HEK293 (cell line): ENCODE results near the gene DNMT3B.

ENCODE experiments used
- BCL11B ChIP-seq: fragments of 450-650 bp; formaldehyde crosslinking; IDR thresholded peaks from 2 replicates; pipeline ENCODE4 v1.5.1; 2016; ENCODE audit warnings: low read depth, missing biosample characterization, missing genetic modification characterization
- GLIS1 ChIP-seq: fragments of 450-650 bp; formaldehyde crosslinking; IDR thresholded peaks from 2 replicates; pipeline ENCODE4 v1.5.1; 2016; ENCODE audit warnings: missing biosample characterization, missing genetic modification characterization
- IKZF3 ChIP-seq: fragments of 450-650 bp; IDR thresholded peaks from 2 replicates; pipeline ENCODE4 v1.5.0; 2018; ENCODE audit warnings: missing biosample characterization, mild to moderate bottlenecking, missing genetic modification characterization, moderate library complexity
- SALL2 ChIP-seq: fragments of 450-650 bp; formaldehyde crosslinking; IDR thresholded peaks from 2 replicates; pipeline ENCODE4 v1.5.0; 2017; ENCODE audit warnings: missing biosample characterization, mild to moderate bottlenecking, missing genetic modification characterization, borderline replicate concordance
- ZBTB20 ChIP-seq: fragments of 450-650 bp; formaldehyde crosslinking; IDR thresholded peaks from 2 replicates; pipeline ENCODE4 v1.5.1; 2016; ENCODE audit warnings: missing biosample characterization, missing genetic modification characterization
- ZFHX2 ChIP-seq: fragments of 450-650 bp; formaldehyde crosslinking; conservative IDR thresholded peaks from 2 replicates; pipeline ENCODE4 v1.5.1; 2016; ENCODE audit warnings: missing biosample characterization, missing genetic modification characterization
- ZNF112 ChIP-seq: fragments of 450-650 bp; formaldehyde crosslinking; IDR thresholded peaks from 2 replicates; pipeline ENCODE4 v1.5.0; 2017; ENCODE audit warnings: missing biosample characterization, missing genetic modification characterization
- ZNF169 ChIP-seq: fragments of 450-650 bp; formaldehyde crosslinking; IDR thresholded peaks from 2 replicates; pipeline ENCODE4 v1.5.1; 2016; ENCODE audit warnings: missing biosample characterization, missing genetic modification characterization
- ZNF423 ChIP-seq: fragments of 450-650 bp; formaldehyde crosslinking; IDR thresholded peaks from 2 replicates; pipeline ENCODE4 v1.5.1; 2016; ENCODE audit warnings: missing biosample characterization, missing genetic modification characterization
- ZNF501 ChIP-seq: fragments of 450-650 bp; formaldehyde crosslinking; IDR thresholded peaks from 2 replicates; pipeline ENCODE4 v1.5.1; 2016; ENCODE audit warnings: missing biosample characterization, missing genetic modification characterization
- ZNF548 ChIP-seq: fragments of 450-650 bp; formaldehyde crosslinking; IDR thresholded peaks from 2 replicates; pipeline ENCODE4 v1.5.1; 2016; ENCODE audit warnings: missing biosample characterization, missing genetic modification characterization
- ZNF610 ChIP-seq: fragments of 450-650 bp; formaldehyde crosslinking; IDR thresholded peaks from 2 replicates; pipeline ENCODE4 v1.5.1; 2016; ENCODE audit warnings: missing biosample characterization, missing genetic modification characterization, borderline replicate concordance
- ZNF626 ChIP-seq: fragments of 450-650 bp; sonication (Bioruptor Pico); formaldehyde crosslinking; IDR thresholded peaks from 2 replicates; pipeline ENCODE4 v1.5.1; 2018; ENCODE audit warnings: missing biosample characterization, missing genetic modification characterization, inconsistent platforms
- ZNF777 ChIP-seq: fragments of 450-650 bp; formaldehyde crosslinking; IDR thresholded peaks from 2 replicates; pipeline ENCODE4 v1.5.1; 2017; ENCODE audit warnings: missing biosample characterization, missing genetic modification characterization, borderline replicate concordance
- ZNF843 ChIP-seq: fragments of 450-650 bp; formaldehyde crosslinking; IDR thresholded peaks from 2 replicates; pipeline ENCODE4 v1.5.1; 2016; ENCODE audit warnings: missing biosample characterization, missing genetic modification characterization
- TF ChIP-seq, protein P1 (sequence below): fragments of 450-650 bp; formaldehyde crosslinking; IDR thresholded peaks from 2 replicates; pipeline ENCODE4 v1.5.1; 2016; ENCODE audit warnings: missing biosample characterization, missing genetic modification characterization
- TF ChIP-seq, protein P2 (sequence below): fragments of 450-650 bp; formaldehyde crosslinking; IDR thresholded peaks from 2 replicates; pipeline ENCODE4 v1.5.1; 2016; ENCODE audit warnings: missing biosample characterization, missing genetic modification characterization
- TF ChIP-seq, protein P3 (sequence below): fragments of 450-650 bp; formaldehyde crosslinking; IDR thresholded peaks from 2 replicates; pipeline ENCODE4 v1.5.1; 2016; ENCODE audit warnings: missing biosample characterization, missing genetic modification characterization, borderline replicate concordance
- TF ChIP-seq, protein P4 (sequence below): fragments of 450-650 bp; formaldehyde crosslinking; IDR thresholded peaks from 2 replicates; pipeline ENCODE4 v1.5.1; 2016; ENCODE audit warnings: missing biosample characterization, missing genetic modification characterization
- TF ChIP-seq, protein P5 (sequence below): sonication (generic); formaldehyde crosslinking; IDR thresholded peaks from 2 replicates; pipeline ENCODE4 v1.8.1; 2022; ENCODE audit warnings: mild to moderate bottlenecking, moderate library complexity, missing genetic modification reagents
- TF ChIP-seq, protein P6 (sequence below): fragments of 450-650 bp; formaldehyde crosslinking; IDR thresholded peaks from 2 replicates; pipeline ENCODE4 v1.5.1; 2016; ENCODE audit warnings: missing biosample characterization, missing genetic modification characterization
- TF ChIP-seq, protein P7 (sequence below): fragments of 450-650 bp; formaldehyde crosslinking; IDR thresholded peaks from 2 replicates; pipeline ENCODE4 v1.5.1; 2016; ENCODE audit warnings: missing biosample characterization, missing genetic modification characterization
- TF ChIP-seq, protein P8 (sequence below): fragments of 450-650 bp; IDR thresholded peaks from 2 replicates; pipeline ENCODE4 v1.5.1; 2018; ENCODE audit warnings: missing biosample characterization, mild to moderate bottlenecking, missing genetic modification characterization

DNMT3B gene

DNA sequence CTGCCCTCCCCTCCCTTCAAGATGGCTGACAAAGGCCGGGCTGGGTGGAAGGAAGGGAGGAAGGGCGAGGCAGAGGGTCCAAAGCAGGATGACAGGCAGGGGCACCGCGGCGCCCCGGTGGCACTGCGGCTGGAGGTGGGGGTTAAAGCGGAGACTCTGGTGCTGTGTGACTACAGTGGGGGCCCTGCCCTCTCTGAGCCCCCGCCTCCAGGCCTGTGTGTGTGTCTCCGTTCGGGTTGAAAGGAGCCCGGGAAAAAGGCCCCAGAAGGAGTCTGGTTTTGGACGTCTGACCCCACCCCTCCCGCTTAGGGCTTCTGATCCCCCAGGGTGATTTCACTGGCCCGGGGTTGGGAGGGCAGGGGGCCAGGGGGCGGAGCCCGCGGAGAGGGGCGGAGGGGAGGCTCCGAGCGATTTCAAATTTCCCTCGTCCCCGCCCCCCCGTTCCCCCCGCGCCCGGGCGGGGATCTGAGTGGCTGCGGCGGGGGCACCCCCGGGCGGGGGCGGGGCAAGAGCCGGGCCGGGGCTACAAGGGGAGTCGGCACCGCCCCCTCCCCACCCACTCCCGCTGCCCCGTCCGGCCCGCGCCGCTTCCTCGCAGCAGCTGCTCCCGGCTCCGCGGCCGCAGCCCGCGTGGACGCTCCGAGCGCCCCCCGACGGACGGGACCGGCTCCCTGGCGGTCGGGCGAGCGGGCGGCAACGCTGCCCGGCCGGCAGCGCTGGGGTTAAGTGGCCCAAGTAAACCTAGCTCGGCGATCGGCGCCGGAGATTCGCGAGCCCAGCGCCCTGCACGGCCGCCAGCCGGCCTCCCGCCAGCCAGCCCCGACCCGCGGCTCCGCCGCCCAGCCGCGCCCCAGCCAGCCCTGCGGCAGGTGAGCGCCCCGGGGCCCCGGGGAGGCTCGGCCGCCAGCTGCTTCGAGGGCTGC lies at the start of gene DNMT3B (continued):
- TF ChIP-seq, protein P1, sequence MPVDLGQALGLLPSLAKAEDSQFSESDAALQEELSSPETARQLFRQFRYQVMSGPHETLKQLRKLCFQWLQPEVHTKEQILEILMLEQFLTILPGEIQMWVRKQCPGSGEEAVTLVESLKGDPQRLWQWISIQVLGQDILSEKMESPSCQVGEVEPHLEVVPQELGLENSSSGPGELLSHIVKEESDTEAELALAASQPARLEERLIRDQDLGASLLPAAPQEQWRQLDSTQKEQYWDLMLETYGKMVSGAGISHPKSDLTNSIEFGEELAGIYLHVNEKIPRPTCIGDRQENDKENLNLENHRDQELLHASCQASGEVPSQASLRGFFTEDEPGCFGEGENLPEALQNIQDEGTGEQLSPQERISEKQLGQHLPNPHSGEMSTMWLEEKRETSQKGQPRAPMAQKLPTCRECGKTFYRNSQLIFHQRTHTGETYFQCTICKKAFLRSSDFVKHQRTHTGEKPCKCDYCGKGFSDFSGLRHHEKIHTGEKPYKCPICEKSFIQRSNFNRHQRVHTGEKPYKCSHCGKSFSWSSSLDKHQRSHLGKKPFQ (tag by site-specific recombination) = no peak
- TF ChIP-seq ZNF843 (tag by site-specific recombination) (no peak), SALL2 (no peak), ZNF777 (tag by site-specific recombination) (no peak), GLIS1 (tag by site-specific recombination) (peak; percentile 91), ZNF610 (no peak), ZFHX2 (no peak; the same call in none of the 2 replicates), ZNF548 (tag by site-specific recombination) (no peak), ZNF501 (tag by site-specific recombination) (0 out of 2 replicates have a peak, but pooled peaks have one; percentile 31), ZNF169 (tag by site-specific recombination) (no peak), IKZF3 (tag by site-specific recombination) (no peak; the same call in 1 of the 2 replicates), ZNF423 (no peak), ZNF112 (no peak), ZNF626 (tag by site-specific recombination) (no peak), BCL11B (tag by site-specific recombination) (no peak), ZBTB20 (tag by site-specific recombination) (peak; percentile 83)
- TF ChIP-seq, protein P2, sequence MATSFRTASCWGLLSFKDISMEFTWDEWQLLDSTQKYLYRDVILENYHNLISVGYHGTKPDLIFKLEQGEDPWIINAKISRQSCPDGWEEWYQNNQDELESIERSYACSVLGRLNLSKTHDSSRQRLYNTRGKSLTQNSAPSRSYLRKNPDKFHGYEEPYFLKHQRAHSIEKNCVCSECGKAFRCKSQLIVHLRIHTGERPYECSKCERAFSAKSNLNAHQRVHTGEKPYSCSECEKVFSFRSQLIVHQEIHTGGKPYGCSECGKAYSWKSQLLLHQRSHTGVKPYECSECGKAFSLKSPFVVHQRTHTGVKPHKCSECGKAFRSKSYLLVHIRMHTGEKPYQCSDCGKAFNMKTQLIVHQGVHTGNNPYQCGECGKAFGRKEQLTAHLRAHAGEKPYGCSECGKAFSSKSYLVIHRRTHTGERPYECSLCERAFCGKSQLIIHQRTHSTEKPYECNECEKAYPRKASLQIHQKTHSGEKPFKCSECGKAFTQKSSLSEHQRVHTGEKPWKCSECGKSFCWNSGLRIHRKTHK = no peak
- TF ChIP-seq, protein P3, sequence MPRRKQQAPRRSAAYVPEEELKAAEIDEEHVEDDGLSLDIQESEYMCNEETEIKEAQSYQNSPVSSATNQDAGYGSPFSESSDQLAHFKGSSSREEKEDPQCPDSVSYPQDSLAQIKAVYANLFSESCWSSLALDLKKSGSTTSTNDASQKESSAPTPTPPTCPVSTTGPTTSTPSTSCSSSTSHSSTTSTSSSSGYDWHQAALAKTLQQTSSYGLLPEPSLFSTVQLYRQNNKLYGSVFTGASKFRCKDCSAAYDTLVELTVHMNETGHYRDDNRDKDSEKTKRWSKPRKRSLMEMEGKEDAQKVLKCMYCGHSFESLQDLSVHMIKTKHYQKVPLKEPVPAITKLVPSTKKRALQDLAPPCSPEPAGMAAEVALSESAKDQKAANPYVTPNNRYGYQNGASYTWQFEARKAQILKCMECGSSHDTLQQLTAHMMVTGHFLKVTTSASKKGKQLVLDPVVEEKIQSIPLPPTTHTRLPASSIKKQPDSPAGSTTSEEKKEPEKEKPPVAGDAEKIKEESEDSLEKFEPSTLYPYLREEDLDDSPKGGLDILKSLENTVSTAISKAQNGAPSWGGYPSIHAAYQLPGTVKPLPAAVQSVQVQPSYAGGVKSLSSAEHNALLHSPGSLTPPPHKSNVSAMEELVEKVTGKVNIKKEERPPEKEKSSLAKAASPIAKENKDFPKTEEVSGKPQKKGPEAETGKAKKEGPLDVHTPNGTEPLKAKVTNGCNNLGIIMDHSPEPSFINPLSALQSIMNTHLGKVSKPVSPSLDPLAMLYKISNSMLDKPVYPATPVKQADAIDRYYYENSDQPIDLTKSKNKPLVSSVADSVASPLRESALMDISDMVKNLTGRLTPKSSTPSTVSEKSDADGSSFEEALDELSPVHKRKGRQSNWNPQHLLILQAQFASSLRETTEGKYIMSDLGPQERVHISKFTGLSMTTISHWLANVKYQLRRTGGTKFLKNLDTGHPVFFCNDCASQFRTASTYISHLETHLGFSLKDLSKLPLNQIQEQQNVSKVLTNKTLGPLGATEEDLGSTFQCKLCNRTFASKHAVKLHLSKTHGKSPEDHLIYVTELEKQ = no peak
- TF ChIP-seq, protein P4, sequence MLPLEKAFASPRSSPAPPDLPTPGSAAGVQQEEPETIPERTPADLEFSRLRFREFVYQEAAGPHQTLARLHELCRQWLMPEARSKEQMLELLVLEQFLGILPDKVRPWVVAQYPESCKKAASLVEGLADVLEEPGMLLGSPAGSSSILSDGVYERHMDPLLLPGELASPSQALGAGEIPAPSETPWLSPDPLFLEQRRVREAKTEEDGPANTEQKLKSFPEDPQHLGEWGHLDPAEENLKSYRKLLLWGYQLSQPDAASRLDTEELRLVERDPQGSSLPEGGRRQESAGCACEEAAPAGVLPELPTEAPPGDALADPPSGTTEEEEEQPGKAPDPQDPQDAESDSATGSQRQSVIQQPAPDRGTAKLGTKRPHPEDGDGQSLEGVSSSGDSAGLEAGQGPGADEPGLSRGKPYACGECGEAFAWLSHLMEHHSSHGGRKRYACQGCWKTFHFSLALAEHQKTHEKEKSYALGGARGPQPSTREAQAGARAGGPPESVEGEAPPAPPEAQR (tag by site-specific recombination) = no peak
- TF ChIP-seq, protein P5, sequence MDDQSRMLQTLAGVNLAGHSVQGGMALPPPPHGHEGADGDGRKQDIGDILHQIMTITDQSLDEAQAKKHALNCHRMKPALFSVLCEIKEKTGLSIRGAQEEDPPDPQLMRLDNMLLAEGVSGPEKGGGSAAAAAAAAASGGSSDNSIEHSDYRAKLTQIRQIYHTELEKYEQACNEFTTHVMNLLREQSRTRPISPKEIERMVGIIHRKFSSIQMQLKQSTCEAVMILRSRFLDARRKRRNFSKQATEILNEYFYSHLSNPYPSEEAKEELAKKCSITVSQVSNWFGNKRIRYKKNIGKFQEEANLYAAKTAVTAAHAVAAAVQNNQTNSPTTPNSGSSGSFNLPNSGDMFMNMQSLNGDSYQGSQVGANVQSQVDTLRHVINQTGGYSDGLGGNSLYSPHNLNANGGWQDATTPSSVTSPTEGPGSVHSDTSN (CRISPR knock-in tag) = no peak
- TF ChIP-seq, protein P6, sequence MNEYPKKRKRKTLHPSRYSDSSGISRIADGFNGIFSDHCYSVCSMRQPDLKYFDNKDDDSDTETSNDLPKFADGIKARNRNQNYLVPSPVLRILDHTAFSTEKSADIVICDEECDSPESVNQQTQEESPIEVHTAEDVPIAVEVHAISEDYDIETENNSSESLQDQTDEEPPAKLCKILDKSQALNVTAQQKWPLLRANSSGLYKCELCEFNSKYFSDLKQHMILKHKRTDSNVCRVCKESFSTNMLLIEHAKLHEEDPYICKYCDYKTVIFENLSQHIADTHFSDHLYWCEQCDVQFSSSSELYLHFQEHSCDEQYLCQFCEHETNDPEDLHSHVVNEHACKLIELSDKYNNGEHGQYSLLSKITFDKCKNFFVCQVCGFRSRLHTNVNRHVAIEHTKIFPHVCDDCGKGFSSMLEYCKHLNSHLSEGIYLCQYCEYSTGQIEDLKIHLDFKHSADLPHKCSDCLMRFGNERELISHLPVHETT (tag by site-specific recombination) = peak; percentile 64; the same call in 1 of the 2 replicates
- TF ChIP-seq, protein P7, sequence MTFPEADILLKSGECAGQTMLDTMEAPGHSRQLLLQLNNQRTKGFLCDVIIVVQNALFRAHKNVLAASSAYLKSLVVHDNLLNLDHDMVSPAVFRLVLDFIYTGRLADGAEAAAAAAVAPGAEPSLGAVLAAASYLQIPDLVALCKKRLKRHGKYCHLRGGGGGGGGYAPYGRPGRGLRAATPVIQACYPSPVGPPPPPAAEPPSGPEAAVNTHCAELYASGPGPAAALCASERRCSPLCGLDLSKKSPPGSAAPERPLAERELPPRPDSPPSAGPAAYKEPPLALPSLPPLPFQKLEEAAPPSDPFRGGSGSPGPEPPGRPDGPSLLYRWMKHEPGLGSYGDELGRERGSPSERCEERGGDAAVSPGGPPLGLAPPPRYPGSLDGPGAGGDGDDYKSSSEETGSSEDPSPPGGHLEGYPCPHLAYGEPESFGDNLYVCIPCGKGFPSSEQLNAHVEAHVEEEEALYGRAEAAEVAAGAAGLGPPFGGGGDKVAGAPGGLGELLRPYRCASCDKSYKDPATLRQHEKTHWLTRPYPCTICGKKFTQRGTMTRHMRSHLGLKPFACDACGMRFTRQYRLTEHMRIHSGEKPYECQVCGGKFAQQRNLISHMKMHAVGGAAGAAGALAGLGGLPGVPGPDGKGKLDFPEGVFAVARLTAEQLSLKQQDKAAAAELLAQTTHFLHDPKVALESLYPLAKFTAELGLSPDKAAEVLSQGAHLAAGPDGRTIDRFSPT (tag by site-specific recombination) = 0 out of 2 replicates have a peak, but pooled peaks have one; percentile 51
- TF ChIP-seq, protein P8, sequence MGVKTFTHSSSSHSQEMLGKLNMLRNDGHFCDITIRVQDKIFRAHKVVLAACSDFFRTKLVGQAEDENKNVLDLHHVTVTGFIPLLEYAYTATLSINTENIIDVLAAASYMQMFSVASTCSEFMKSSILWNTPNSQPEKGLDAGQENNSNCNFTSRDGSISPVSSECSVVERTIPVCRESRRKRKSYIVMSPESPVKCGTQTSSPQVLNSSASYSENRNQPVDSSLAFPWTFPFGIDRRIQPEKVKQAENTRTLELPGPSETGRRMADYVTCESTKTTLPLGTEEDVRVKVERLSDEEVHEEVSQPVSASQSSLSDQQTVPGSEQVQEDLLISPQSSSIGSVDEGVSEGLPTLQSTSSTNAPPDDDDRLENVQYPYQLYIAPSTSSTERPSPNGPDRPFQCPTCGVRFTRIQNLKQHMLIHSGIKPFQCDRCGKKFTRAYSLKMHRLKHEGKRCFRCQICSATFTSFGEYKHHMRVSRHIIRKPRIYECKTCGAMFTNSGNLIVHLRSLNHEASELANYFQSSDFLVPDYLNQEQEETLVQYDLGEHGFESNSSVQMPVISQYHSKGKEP (tag by site-specific recombination) = 0 out of 2 replicates have a peak, but pooled peaks have one; percentile 13
